Measurements from ENCODE around the gene MX2.
"Not testable (repeated sequence)": the region's sequence is repeated elsewhere in the genome, so short reads cannot be mapped to it uniquely, and the experiment has no call there.

MX2 gene

DNA sequence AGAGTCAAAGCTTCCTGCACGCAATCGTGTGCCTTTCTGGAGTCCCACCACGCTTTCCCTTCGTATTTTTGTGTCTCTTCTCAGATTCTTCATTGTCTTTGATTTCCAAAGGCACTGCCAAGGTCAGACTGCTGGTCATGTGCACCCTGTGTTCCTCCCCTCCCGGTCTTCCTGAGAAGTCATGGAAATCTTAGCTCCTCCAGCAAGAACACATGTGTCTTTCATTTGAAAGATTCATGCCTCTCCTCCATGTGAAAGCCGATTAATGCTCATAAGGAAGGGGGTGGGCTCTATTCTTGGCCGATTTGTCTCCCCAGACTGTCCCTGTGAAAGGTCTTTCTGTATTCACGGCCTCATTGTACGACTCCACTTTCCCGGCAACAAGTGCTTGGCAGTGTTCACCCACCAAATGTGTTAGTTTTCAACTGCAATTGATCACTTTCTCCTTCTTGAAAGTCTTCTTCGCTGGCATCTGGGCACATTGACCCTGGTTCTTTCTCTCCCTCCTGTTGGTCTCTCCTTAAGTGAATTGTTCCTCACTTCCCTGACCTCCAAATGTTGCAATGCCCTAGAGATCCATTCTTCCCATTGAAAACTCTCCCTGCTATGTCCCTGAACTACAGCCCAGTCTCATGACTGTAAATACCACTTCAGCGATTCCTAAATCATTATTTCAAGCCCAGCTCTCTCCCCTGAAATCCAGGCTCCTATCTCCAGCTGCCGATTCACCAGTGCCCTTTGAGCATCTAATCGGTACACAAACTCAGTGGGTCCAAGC, 25.4 kb downstream of the MX2 start:
- DNase-seq (ENCODE audit: low spot score): no peak

GRCh38 chr21:41387824-41388223, 26.0 kb downstream of the MX2 start:
- no peak for DNase-seq (ENCODE audit: low spot score)

DNA sequence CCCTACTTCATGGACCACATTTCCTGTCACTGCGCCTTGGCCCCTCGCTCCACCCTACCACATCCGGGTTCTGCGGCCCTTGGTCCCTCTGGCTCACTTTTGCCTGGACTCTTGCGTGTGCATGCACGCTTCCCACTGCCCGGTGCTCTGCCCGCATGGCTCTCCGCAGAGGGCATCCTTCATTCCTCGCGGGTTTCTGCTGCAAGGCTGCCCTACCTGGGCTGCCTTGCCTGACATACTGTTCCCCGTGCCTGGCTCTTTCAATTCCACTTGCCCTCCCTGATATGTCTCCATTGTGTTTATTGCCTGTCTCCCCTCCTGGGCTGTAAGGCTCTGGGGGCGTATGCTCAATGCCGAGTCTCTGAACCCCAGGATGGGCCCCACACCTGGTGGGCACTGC, 26.4 kb downstream of the MX2 start:
- no peak for DNase-seq (ENCODE audit: low spot score)

GRCh38 chr21:41390043-41390639, 28.3 kb downstream of the MX2 start:
- DNase-seq (ENCODE audit: low spot score): no peak

DNA sequence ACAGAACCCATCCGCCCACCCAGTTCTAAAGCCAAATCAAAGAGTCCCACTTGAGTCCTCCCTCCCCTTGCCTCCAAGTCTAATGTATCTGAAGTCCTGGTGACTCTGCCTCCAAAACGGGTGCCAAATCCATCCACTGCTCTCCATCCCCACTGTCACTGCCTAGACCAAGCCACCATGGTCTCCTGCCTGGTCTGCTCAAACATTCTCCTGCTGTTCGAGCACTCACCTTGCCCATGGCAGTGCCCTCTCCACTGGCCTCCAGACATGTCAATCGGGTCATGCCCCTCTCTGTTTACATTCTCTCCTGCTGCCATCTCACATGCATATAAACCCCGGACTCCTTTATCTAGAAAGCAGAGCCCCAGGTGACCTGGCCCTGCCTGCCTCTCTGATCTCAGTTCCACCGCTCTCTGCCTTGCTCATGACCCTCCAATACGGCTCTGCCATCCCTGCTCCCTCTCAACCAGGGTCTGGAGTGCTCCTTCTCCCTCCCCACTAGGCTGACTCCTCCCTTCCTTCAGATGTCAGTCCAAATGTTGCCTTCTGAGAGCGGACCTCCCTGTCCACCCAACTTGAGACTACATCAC, 32.1 kb downstream of the MX2 start:
- no peak for DNase-seq (ENCODE audit: low spot score)

DNA sequence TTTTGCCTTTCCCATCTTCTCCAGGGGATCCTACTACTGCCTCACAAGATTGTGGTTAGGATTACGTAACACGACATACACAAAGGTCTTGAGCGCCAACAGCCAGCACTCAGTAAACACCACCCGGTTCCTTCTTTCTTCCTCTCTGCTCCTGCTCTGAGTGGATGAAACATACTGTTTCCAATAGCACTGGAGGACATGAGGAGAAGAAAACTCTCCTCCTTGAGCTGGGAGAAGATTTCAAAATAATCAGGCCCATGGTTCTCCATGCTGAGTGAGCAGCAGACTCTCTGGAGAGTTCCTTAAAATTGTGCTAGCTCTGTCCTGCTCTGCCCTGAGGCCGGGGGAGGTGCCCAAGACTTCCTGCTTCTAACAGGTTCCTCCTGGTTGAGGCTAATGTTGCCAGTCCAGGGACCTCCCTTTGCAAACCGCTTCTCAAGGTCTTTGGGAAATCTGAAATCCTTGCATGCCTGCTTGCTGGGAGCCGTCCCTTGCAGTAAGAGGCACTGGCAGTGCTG, 34.8 kb downstream of the MX2 start:
- DNase-seq (ENCODE audit: low spot score): peak; percentile 35

DNA sequence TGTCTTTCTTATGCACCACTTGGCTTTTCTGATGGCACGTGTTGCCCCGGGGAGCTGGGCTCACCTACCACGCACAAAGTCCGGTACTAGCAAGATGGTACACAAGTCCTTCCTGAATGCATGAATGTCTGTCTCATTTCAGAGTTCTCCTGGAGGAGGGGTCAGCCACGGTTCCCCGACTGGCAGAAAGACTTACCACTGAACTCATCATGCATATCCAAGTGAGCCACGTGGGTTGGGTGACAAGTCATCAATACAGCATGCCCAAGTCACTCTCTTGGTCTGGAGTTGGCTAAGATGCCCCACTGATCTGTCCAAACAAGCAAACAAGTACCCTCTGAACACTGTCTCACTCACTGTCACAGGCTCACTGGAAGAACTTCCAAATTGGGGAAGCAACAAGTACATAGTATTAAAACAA, 35.7 kb downstream of the MX2 start:
- DNase-seq (ENCODE audit: low spot score): no peak

- no peak for DNase-seq (ENCODE audit: low spot score)
Observed at GRCh38 chr21:41398251-41398650, 36.4 kb downstream of the MX2 start.

DNA sequence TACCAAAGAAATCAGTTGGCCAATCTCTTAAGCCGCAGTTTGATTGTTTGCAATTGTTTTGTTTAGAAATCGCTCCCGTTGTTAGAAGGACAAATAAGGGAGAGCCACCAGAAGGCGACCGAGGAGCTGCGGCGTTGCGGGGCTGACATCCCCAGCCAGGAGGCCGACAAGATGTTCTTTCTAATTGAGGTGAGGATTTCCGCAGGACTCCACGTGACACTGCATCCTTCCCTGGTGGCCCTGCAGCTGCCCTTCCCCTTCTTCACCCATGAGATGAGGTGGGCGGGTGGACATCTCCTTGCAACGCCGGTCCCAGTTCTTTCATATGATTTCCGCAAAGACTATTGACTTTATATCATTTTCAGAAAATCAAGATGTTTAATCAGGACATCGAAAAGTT, 37.0 kb downstream of the MX2 start:
- no peak for DNase-seq (ENCODE audit: low spot score)

DNA sequence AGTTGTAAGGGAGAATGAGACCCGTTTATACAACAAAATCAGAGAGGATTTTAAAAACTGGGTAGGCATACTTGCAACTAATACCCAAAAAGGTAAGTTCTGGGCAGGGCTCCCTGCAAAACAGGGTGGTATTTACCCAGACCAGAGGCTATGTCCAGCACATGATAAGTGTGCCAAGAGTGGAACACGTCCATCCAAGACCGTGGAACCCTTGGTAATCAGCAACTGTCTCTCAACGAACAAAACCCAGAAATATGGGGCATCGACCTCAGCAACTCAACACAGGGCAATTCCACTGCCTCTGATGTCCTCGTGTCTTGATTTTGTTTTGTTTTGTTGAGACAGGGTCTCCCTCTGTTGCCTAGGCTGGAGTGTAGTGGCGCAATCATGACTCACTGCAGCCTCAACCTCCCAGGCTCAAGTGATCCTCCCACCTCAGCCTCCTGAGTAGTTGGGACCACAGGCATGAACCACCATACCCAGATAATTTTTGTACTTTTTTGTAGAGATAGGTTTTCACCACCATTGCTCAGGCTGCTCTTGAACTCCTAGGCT, 37.5 kb downstream of the MX2 start:
- DNase-seq (ENCODE audit: low spot score): no peak

GRCh38 chr21:41402231-41402630, 40.4 kb downstream of the MX2 start:
- DNase-seq (ENCODE audit: low spot score): no peak

- DNase-seq (ENCODE audit: low spot score): no peak
Observed at GRCh38 chr21:41402796-41403195, 41.0 kb downstream of the MX2 start.

GRCh38 chr21:41403331-41403730, 41.5 kb downstream of the MX2 start:
- no peak for DNase-seq (ENCODE audit: low spot score)

DNA sequence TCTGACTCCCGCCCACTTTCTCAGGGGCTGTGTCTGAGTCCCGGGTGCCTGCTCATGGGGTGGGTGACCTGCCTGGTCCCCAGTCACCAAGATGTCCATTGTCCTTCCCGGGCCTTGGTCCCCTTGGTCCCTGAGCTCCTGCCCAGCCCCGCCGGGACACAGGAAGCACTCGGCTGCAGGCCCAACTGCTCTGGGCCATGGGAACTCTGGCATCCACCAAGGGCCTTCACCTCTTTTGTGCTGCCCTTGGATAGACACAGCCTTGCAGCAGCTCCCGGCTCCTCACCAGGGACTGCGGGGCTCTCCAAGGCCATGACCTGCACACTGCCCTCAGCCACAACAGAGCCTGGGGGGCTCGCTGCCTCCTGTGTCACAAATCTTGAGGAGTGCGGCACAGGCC, 42.1 kb downstream of the MX2 start:
- DNase-seq (ENCODE audit: low spot score): no peak

DNA sequence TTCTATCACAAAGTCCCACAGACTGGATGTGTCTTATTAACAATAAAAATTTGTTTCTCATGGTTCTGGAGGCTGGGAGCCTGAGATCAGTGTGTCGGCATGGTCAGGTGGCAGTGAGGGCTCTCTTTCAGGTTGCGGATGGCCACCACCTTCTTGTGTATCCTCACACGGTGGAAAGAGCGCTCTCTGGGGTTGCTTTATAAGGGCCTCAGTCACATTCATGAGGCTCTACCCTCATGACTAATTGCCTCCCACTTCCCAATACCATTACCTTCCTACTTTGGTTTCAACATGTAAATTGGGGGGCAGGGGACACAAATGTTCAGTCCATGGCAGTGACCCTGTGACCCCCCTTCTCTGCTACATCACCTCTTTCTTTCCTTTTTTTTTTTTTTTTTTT, 43.5 kb downstream of the MX2 start:
- no peak for DNase-seq (ENCODE audit: low spot score)

GRCh38 chr21:41406340-41406739, 44.5 kb downstream of the MX2 start:
- no peak for DNase-seq (ENCODE audit: low spot score)

DNA sequence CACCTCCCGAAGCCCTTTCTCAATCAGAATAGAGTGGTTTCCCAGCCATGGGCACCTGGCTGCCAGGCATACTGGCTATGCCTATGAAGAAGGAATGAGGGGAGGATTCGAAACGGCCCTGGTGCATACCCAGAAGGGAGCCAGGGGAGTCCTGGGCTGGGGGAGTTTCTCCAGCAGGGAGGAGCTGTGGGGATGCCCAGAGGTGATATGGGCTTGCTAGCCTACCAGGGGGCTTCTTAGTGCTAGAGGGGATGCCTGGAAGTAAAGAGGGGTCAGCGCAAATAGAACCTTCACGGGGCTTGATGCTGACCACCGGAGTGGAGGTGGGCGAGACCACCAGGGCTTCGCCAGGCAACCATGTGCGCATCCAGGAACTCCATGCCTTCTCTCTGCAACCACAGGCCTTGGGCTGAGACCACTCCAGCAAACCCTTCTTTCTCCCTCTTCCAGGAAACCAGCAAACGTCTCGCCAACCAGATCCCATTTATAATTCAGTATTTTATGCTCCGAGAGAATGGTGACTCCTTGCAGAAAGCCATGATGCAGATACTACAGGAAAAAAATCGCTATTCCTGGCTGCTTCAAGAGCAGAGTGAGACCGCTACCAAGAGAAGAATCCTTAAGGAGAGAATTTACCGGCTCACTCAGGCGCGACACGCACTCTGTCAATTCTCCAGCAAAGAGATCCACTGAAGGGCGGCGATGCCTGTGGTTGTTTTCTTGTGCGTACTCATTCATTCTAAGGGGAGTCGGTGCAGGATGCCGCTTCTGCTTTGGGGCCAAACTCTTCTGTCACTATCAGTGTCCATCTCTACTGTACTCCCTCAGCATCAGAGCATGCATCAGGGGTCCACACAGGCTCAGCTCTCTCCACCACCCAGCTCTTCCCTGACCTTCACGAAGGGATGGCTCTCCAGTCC, 46.0 kb downstream of the MX2 start:
- no peak for DNase-seq (ENCODE audit: low spot score)

DNA sequence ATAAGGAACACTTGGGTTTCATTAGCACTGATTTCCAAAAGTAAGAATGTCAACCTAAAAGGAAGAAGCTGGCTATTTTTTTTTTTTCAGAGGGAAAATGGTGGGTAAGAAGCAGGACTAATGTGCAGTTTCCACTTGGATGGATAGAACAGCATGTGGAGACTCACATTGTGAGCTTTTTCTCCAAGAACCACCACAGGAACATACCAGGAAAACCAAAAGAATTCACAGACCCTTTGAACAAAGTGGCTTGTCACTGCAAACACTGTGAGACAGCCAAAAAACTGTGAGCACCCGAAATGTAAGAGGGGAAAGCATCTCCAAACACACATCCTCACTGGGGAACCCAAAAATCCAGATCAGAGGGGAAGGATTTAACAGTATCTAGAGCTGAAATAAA, 48.5 kb downstream of the MX2 start:
- DNase-seq (ENCODE audit: low spot score): no peak

DNA sequence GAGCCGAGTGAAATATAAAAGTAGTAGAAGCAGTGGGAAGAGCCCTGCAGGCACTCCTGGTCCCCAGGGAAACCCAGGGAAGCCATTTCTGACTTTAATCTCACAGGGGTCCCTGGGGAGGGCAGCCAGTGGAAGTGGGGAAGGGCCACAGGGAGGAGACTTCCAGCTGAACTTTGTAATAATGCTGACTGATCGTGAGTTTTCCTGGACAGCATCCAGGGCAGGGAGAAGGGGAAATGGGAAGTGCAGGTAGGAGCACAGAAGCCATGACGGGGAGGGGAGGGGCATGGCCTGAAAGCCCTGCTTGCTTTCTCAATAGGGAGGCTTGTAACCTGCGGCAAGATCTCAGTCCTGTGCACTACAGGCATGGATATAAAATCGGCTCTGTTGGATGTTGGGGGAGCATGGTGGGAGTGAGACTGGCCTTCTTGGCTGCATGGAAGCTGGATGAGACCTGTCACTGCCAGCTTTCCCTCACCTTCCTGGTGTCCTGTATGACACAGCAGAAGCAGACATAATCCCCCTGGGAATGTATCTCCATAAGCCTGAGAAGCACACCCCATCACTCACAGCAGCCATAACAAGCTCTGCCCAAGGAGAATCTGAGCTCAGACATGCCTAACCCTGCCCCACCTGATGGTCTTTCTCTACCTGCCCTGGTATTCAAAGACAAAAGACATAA, 49.1 kb downstream of the MX2 start:
- DNase-seq (ENCODE audit: low spot score): no peak

- DNase-seq (ENCODE audit: low spot score): no peak
Observed at GRCh38 chr21:41411449-41412089, 49.7 kb downstream of the MX2 start.

DNA sequence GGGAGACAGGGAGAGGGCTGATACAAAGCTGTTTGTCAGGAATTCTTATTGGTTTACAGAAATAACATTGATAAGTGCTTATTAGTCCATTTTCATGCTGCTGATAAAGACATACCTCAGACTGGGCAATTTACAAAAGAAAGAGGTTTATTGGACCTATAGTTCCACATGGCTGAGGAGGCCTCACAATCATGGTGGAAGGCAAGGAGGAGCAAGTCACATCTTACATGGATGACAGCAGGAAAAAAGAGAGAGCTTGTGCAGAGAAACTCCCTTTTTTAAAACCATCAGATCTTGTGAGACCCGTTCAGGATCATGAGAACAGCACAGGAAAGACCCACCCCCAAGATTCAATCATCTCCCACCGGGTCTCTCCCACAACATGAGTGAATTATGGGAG, 55.7 kb downstream of the MX2 start:
- DNase-seq (ENCODE audit: low spot score): not testable (repeated sequence)
